Testis (tissue), 3 donors: ENCODE measurements around the gene EGFR. TPM values are rescaled to one million over a fixed set of nuclear protein-coding genes. Genes with fewer than 3 reads are reported as not detected.

Experiments
- DNase-seq: peaks from one replicate; pipeline ENCODE4 v3.0.0-alpha.2; 2019
- H3K27ac ChIP-seq, 2 donors: fragments of 200-600 bp; sonication (generic); one replicate each; pipeline ENCODE4 v1.5.1; 2019
- H3K27me3 ChIP-seq: fragments of 200-600 bp; sonication (generic); one replicate; pipeline ENCODE4 v1.5.1; 2019
- H3K36me3 ChIP-seq: fragments of 200-600 bp; sonication (generic); one replicate; pipeline ENCODE4 v1.5.1; 2017; ENCODE audit warnings: low read depth; ENCODE audit errors: missing control alignments
- H3K4me1 ChIP-seq: fragments of 200-600 bp; sonication (generic); one replicate; pipeline ENCODE4 v1.5.1; 2019
- H3K4me3 ChIP-seq, 2 donors: fragments of 200-600 bp; sonication (generic); one replicate each; pipeline ENCODE4 v1.5.1; 2017 to 2019
- H3K9me3 ChIP-seq: fragments of 200-600 bp; sonication (generic); one replicate; pipeline ENCODE4 v1.5.1; 2017
- POLR2A ChIP-seq: fragments of 450-650 bp; IDR thresholded peaks from one replicate; pipeline ENCODE4 v1.6.1; 2017; ENCODE audit warnings: antibody characterized with exemption, mild to moderate bottlenecking, moderate library complexity
- WGBS, 2 donors: methylation state at CpG; one replicate each; pipeline ENCODE4 v1.1.5; 2018; 5-methylcytosine and 5-hydroxymethylcytosine counted together
- intact Hi-C: fragments of 100-400 bp; cut with DNase I; formaldehyde crosslinking; loops from one replicate; pipeline ENCODE4 v1.15.1; 2023; ENCODE audit warnings: low total_unique reads
- polyA plus RNA-seq: library from polyadenylated mRNA; stranded (reverse); fragments of 350-450 nt; fragmentation: Illumina TruSeq; extraction: RNeasy Lipid Tissue Mini Kit (QIAGEN cat#74804); gene quantifications from one replicate; pipeline ENCODE4 v1.2.3, GENCODE V29; 2014; ENCODE audit warnings: low read depth, low replicate concordance; ENCODE audit not compliant: insufficient read depth
- total RNA-seq, 2 donors: library from RNA; depleted of rRNA; stranded (reverse); fragments of >200 nt; gene quantifications; one replicate each; pipeline ENCODE4 v1.2.3, GENCODE V29; 2016
- TF ChIP-seq, protein P1 (sequence below), 3 experiments: fragments of 450-650 bp in 2 of 3; fragments of 200-600 bp in 1 of 3; sonication (generic) in 1 of 3; IDR thresholded peaks; one replicate each; pipeline ENCODE4 v1.5.1; 2016 to 2019; ENCODE audit warnings: antibody characterized with exemption in 3 of 3, mild to moderate bottlenecking in 2 of 3, moderate library complexity in 1 of 3

EGFR gene
- total and polyA plus RNA-seq, 3 donors from 2014 or later, result 11.0 to 45.0 (median 18.2) TPM

- no peaks in the 10 kb centered on the region for H3K27me3 ChIP-seq
- no peak overlapping the region for H3K27ac ChIP-seq
- no peaks in the 10 kb centered on the region for H3K36me3 ChIP-seq
These were observed 154.9 kb downstream of the EGFR start for GRCh38 chr7:55173671-55174070.

DNA sequence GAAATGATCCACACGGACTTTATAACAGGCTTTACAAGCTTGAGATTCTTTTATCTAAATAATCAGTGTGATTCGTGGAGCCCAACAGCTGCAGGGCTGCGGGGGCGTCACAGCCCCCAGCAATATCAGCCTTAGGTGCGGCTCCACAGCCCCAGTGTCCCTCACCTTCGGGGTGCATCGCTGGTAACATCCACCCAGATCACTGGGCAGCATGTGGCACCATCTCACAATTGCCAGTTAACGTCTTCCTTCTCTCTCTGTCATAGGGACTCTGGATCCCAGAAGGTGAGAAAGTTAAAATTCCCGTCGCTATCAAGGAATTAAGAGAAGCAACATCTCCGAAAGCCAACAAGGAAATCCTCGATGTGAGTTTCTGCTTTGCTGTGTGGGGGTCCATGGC, 155.6 kb downstream of the EGFR start:
- 90 to 93% methylated on average over 12 of the region's 12 CpGs for WGBS, 2 donors
- H3K4me1 ChIP-seq, result peaks cover 25% of the 10 kb centered on the region
- H3K27ac ChIP-seq, result no peak overlapping the region
- H3K4me3 ChIP-seq, result no peak overlapping the region
- intact Hi-C loops, result no loop called here
- DNase-seq, result no peak
- no peaks in the 10 kb centered on the region for H3K9me3 ChIP-seq
- H3K27me3 ChIP-seq, result no peaks in the 10 kb centered on the region
- no peaks in the 10 kb centered on the region for H3K36me3 ChIP-seq
- TF ChIP-seq, protein P1, sequence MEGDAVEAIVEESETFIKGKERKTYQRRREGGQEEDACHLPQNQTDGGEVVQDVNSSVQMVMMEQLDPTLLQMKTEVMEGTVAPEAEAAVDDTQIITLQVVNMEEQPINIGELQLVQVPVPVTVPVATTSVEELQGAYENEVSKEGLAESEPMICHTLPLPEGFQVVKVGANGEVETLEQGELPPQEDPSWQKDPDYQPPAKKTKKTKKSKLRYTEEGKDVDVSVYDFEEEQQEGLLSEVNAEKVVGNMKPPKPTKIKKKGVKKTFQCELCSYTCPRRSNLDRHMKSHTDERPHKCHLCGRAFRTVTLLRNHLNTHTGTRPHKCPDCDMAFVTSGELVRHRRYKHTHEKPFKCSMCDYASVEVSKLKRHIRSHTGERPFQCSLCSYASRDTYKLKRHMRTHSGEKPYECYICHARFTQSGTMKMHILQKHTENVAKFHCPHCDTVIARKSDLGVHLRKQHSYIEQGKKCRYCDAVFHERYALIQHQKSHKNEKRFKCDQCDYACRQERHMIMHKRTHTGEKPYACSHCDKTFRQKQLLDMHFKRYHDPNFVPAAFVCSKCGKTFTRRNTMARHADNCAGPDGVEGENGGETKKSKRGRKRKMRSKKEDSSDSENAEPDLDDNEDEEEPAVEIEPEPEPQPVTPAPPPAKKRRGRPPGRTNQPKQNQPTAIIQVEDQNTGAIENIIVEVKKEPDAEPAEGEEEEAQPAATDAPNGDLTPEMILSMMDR (IDR thresholded peaks at IDR 0.05), result no peak
- TF ChIP-seq POLR2A, result no peak

More at GRCh38 chr7:55173671-55174070, 154.9 kb downstream of the EGFR start:
- Histone ChIP-seq H3K4me3 (no peak overlapping the region), H3K4me1 (peaks cover 19% of the 10 kb centered on the region), H3K9me3 (no peaks in the 10 kb centered on the region)
- no peak for DNase-seq
- 96 to 99% methylated on average over 7 of the region's 7 CpGs for WGBS, 2 donors
- TF ChIP-seq POLR2A, result no peak
- TF ChIP-seq, protein P1 (IDR thresholded peaks at IDR 0.05), result no peak
- intact Hi-C loops, result no loop called here

DNA sequence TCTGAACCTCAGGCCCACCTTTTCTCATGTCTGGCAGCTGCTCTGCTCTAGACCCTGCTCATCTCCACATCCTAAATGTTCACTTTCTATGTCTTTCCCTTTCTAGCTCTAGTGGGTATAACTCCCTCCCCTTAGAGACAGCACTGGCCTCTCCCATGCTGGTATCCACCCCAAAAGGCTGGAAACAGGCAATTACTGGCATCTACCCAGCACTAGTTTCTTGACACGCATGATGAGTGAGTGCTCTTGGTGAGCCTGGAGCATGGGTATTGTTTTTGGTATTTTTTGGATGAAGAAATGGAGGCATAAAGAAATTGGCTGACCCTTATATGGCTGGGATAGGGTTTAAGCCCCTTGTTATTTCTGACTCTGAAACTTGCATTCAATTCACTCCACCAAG, 156.0 kb downstream of the EGFR start:
- 81 to 92% methylated on average over 1 of the region's 1 CpG for WGBS, 2 donors
- Histone ChIP-seq H3K27ac (no peak overlapping the region), H3K4me3 (no peak overlapping the region), H3K4me1 (peaks cover 28% of the 10 kb centered on the region), H3K36me3 (no peaks in the 10 kb centered on the region), H3K27me3 (no peaks in the 10 kb centered on the region), H3K9me3 (no peaks in the 10 kb centered on the region)
- intact Hi-C loops, result no loop called here
- DNase-seq, result no peak
- TF ChIP-seq, protein P1 (IDR thresholded peaks at IDR 0.05), result no peak
- no peak for TF ChIP-seq POLR2A

DNA sequence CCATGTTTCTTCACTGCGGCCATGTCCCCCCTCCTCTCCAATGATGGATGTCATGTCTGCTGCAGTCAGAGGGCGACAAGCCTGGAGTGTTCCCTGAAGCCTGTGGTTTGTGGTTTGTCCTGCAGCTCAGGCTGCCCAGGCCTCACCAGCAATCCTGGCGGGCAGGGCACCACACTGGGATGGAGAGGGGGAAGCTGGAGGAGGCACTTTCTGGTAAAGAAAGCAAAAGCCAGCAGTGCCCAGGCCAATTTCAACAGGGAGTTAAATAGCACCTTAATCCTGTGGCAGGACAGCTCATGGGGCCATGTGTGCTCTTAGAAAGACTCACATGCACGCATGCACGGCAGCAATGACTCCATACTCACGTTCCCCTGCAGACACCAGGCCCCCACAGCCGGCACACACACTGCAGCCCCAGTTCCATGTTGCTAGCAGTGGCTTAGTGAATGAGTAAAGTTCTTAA, 158.3 kb downstream of the EGFR start:
- Histone ChIP-seq H3K27ac (peak overlapping the region; percentile 27 to 55), H3K4me1 (peaks cover 34% of the 10 kb centered on the region), H3K36me3 (no peaks in the 10 kb centered on the region), H3K9me3 (no peaks in the 10 kb centered on the region), H3K4me3 (no peak overlapping the region), H3K27me3 (no peaks in the 10 kb centered on the region)
- TF ChIP-seq, protein P1 (IDR thresholded peaks at IDR 0.05), result no peak
- no peak for TF ChIP-seq POLR2A
- intact Hi-C loops, result no loop called here
- WGBS, 2 donors, result 68 to 81% methylated on average over 6 to 7 of the region's 7 CpGs
- DNase-seq, result no peak

GRCh38 chr7:55177589-55178261, 158.9 kb downstream of the EGFR start:
- peaks cover 34% of the 10 kb centered on the region for H3K4me1 ChIP-seq
- H3K36me3 ChIP-seq, result no peaks in the 10 kb centered on the region
- H3K4me3 ChIP-seq, result no peak overlapping the region
- H3K27ac ChIP-seq, result peak overlapping the region; percentile 27 to 55
- DNase-seq, result peak; percentile 80
- 34 to 65% methylated on average over 8 to 18 of the region's 18 CpGs for WGBS, 2 donors
- TF ChIP-seq, protein P1 (IDR thresholded peaks at IDR 0.05), result no peak
- no peak for TF ChIP-seq POLR2A
- H3K9me3 ChIP-seq, result no peaks in the 10 kb centered on the region
- intact Hi-C loops, result no loop called here
- no peaks in the 10 kb centered on the region for H3K27me3 ChIP-seq
